Ishikawa (cell line): Measurements from ENCODE around the gene ZBTB11.
A peak's percentile ranks its signal among the peaks of the same experiment; 100 is the strongest.

Source experiments
- CEBPB ChIP-seq: IDR thresholded peaks from 2 replicates; pipeline ENCODE4 v1.6.1; 2012
- CREB1 ChIP-seq: IDR thresholded peaks from 2 replicates; pipeline ENCODE4 v1.6.1; 2012; ENCODE audit warnings: low read depth
- EGR1 ChIP-seq: IDR thresholded peaks from 2 replicates; pipeline ENCODE4 v1.6.1; 2012
- EP300 ChIP-seq: IDR thresholded peaks from 2 replicates; pipeline ENCODE4 v1.6.1; 2012; ENCODE audit warnings: borderline replicate concordance
- FOXM1 ChIP-seq: IDR thresholded peaks from 2 replicates; pipeline ENCODE4 v1.6.1; 2012; ENCODE audit warnings: low read depth, borderline replicate concordance
- MAX ChIP-seq: IDR thresholded peaks from 2 replicates; pipeline ENCODE4 v1.6.1; 2012
- NFIC ChIP-seq: IDR thresholded peaks from 2 replicates; pipeline ENCODE4 v1.6.1; 2012
- RAD21 ChIP-seq: IDR thresholded peaks from 2 replicates; pipeline ENCODE4 v1.6.1; 2012; ENCODE audit warnings: low read depth
- REST ChIP-seq: IDR thresholded peaks from 2 replicates; pipeline ENCODE4 v1.6.1; 2012; ENCODE audit warnings: low read depth, mild to moderate bottlenecking
- TAF1 ChIP-seq: IDR thresholded peaks from 2 replicates; pipeline ENCODE4 v1.6.1; 2012; ENCODE audit warnings: low read depth, mild to moderate bottlenecking
- TCF12 ChIP-seq: IDR thresholded peaks from 2 replicates; pipeline ENCODE4 v1.6.1; 2012; ENCODE audit warnings: low read depth
- TEAD4 ChIP-seq: IDR thresholded peaks from 2 replicates; pipeline ENCODE4 v1.6.1; 2012
- USF1 ChIP-seq: IDR thresholded peaks from 2 replicates; pipeline ENCODE4 v1.6.1; 2012
- YY1 ChIP-seq: IDR thresholded peaks from 2 replicates; pipeline ENCODE4 v1.6.1; 2012; ENCODE audit warnings: low read depth
- ZBTB7A ChIP-seq: IDR thresholded peaks from 2 replicates; pipeline ENCODE4 v1.6.1; 2012; ENCODE audit warnings: low read depth

ZBTB11 gene

GRCh38 chr3:101676765-101677435 is at the start of gene ZBTB11:
ZBTB11 (minus strand) TSS chr3:101677132; CDS start chr3:101676914, 218 bp downstream.
- TF ChIP-seq FOXM1 (no peak), CREB1 (peak; percentile 92), TCF12 (peak; percentile 25; the same call in 1 of the 2 replicates), RAD21 (peak; percentile 11; the same call in 1 of the 2 replicates), ZBTB7A (peak; percentile 18; the same call in 1 of the 2 replicates), YY1 (peak; percentile 99), TAF1 (peak; percentile 80), TEAD4 (peak; percentile 78), EP300 (no peak), CEBPB (0 out of 2 replicates have a peak, but pooled peaks have one; percentile 26), REST (no peak), NFIC (no peak), MAX (peak; percentile 83), USF1 (no peak), EGR1 (peak; percentile 77)

GRCh38 chr3:101725890-101726275 is 49.0 kb upstream of the ZBTB11 start:
- no peak for TF ChIP-seq TEAD4
- TF ChIP-seq EGR1 = no peak
- TF ChIP-seq USF1 = no peak
- TF ChIP-seq MAX = no peak
- no peak for TF ChIP-seq NFIC

GRCh38 chr3:101725194-101725889 is 48.4 kb upstream of the ZBTB11 start:
- no peak for TF ChIP-seq TCF12
- TF ChIP-seq TAF1 = no peak

GRCh38 chr3:101724329-101725193 is 47.6 kb upstream of the ZBTB11 start, which contains the start of gene CEP97:
CEP97 (plus strand) TSS chr3:101724614; CDS start chr3:101724677, 63 bp downstream.
- no peak for TF ChIP-seq NFIC
- TF ChIP-seq REST = no peak
- TF ChIP-seq YY1 = peak; percentile 90
- TF ChIP-seq RAD21 = no peak
- TF ChIP-seq TEAD4 = no peak
- TF ChIP-seq EGR1 = no peak
- 0 out of 2 replicates have a peak, but pooled peaks have one; percentile 23 for TF ChIP-seq EP300
- TF ChIP-seq TAF1 = peak; percentile 68
- peak; percentile 12; the same call in 1 of the 2 replicates for TF ChIP-seq CREB1
- TF ChIP-seq CEBPB = no peak
- TF ChIP-seq ZBTB7A = peak; percentile 97
- TF ChIP-seq USF1 = 0 out of 2 replicates have a peak, but pooled peaks have one; percentile 16
- TF ChIP-seq TCF12 = peak; percentile 57; the same call in 1 of the 2 replicates
- no peak; the same call in 1 of the 2 replicates for TF ChIP-seq MAX
- no peak for TF ChIP-seq FOXM1
